A673 (cell line): Measurements from ENCODE around the gene APLP2. TPM values are rescaled to one million over a fixed set of nuclear protein-coding genes. Genes with fewer than 3 reads are reported as not detected.

Experiments used
- BruUV-seq: library from RNA; stranded (reverse); fragments of 400-500 nt; replicated peaks from 2 replicates; lab custom pipeline; 2021; lab: Mats Ljungman, UMichigan
- CTCF ChIA-PET: fragments of 300-600 bp; sonication (Branson Sonifier 250); formaldehyde crosslinking; loops from one replicate; lab custom pipeline; 2022; ENCODE audit warnings: antibody characterized with exemption; lab: Charles Lee
- POLR2A ChIA-PET: fragments of 300-600 bp; sonication (Branson Sonifier 250); formaldehyde crosslinking; loops from one replicate; lab custom pipeline; 2022; ENCODE audit warnings: antibody characterized with exemption; ENCODE audit not compliant: low non-redundant PET; lab: Charles Lee
- DNase-seq: peaks from one replicate; pipeline ENCODE4 v3.0.0-alpha.2; 2015; ENCODE audit warnings: low spot score
- H3K27ac ChIP-seq: fragments of 200-600 bp; sonication (generic); 2 replicates; pipeline ENCODE4 v1.5.1; 2016; ENCODE audit warnings: mixed run types, low read depth, mild to moderate bottlenecking, mixed read lengths, antibody characterized with exemption, low read length; ENCODE audit not compliant: poor library complexity, severe bottlenecking
- H3K27me3 ChIP-seq: fragments of 200-600 bp; sonication (generic); replicated peaks from 2 replicates; pipeline ENCODE4 v1.6.1; 2017; ENCODE audit warnings: mixed run types, low read depth, mild to moderate bottlenecking, mixed read lengths, antibody characterized with exemption, low read length; ENCODE audit not compliant: insufficient read depth, poor library complexity
- H3K36me3 ChIP-seq: fragments of 200-600 bp; sonication (generic); 2 replicates; pipeline ENCODE4 v1.6.1; 2016; ENCODE audit warnings: mixed run types, mild to moderate bottlenecking, mixed read lengths, antibody characterized with exemption, low read length; ENCODE audit not compliant: insufficient read depth, poor library complexity, severe bottlenecking
- H3K4me1 ChIP-seq: fragments of 200-600 bp; sonication (generic); 2 replicates; pipeline ENCODE4 v1.6.1; 2017; ENCODE audit warnings: mixed run types, mild to moderate bottlenecking, mixed read lengths, antibody characterized with exemption, low read length; ENCODE audit not compliant: insufficient read depth, poor library complexity, severe bottlenecking
- H3K4me3 ChIP-seq: fragments of 200-600 bp; sonication (generic); 2 replicates; pipeline ENCODE4 v1.5.1; 2016; ENCODE audit warnings: low read depth, mixed run types, mild to moderate bottlenecking, mixed read lengths, low read length; ENCODE audit not compliant: poor library complexity, severe bottlenecking
- H3K9me3 ChIP-seq: fragments of 200-600 bp; sonication (generic); 2 replicates; pipeline ENCODE4 v1.6.1; 2016; ENCODE audit warnings: mixed run types, low read depth, mild to moderate bottlenecking, mixed read lengths, antibody characterized with exemption, low read length; ENCODE audit not compliant: poor library complexity, severe bottlenecking
- CTCF ChIP-seq: fragments of 300-800, 200-600 bp; sonication (generic); conservative IDR thresholded peaks from 2 replicates; pipeline ENCODE4 v1.5.1; 2017; ENCODE audit warnings: low read depth, mild to moderate bottlenecking, antibody characterized with exemption, low read length, moderate library complexity, mixed read lengths
- EZH2 ChIP-seq: fragments of 200-600 bp; sonication (generic); IDR thresholded peaks from 2 replicates; pipeline ENCODE4 v1.6.1; 2017; ENCODE audit warnings: borderline replicate concordance, low read depth, mild to moderate bottlenecking, mixed read lengths, antibody characterized with exemption, low read length; ENCODE audit not compliant: poor library complexity, severe bottlenecking
- intact Hi-C: fragments of 100-400 bp; cut with micrococcal nuclease; formaldehyde crosslinking; loops from one replicate; pipeline ENCODE4 v1.10.0; 2022; ENCODE audit not compliant: unreplicated experiment
- total RNA-seq: library from RNA; stranded (reverse); gene quantifications from 2 replicates; pipeline ENCODE4 v1.2.3, GENCODE V29; 2021

APLP2 gene
- total RNA-seq, 1 experiment from 2014 or later: 175 TPM

- H3K27ac ChIP-seq: no peak overlapping the region
- peaks cover 38% of the 10 kb centered on the region for H3K27me3 ChIP-seq
- no TSS peak for BruUV-seq
- no peaks in the 10 kb centered on the region for H3K36me3 ChIP-seq
- H3K9me3 ChIP-seq: no peaks in the 10 kb centered on the region
- ChIA-PET POLR2A (no interaction called here), CTCF (no interaction called here)
- no peak for TF ChIP-seq CTCF
- no peak for TF ChIP-seq EZH2
- intact Hi-C loops: loop anchor here (10.0 kb wide), 1 partner anchor 362 kb away; no protein-coding TSS in a partner anchor
- no peak overlapping the region for H3K4me3 ChIP-seq
- DNase-seq: no peak
- H3K4me1 ChIP-seq: peaks cover 9% of the 10 kb centered on the region
Observed at GRCh38 chr11:130156108-130157022, 86.7 kb downstream of the APLP2 start.

- no peak overlapping the region for H3K27ac ChIP-seq
- DNase-seq: no peak
- intact Hi-C loops: loop anchor here (10.0 kb wide), 1 partner anchor 362 kb away; no protein-coding TSS in a partner anchor
- TF ChIP-seq EZH2: no peak
- TF ChIP-seq CTCF: no peak
- H3K4me1 ChIP-seq: peaks cover 9% of the 10 kb centered on the region
- no peaks in the 10 kb centered on the region for H3K36me3 ChIP-seq
- H3K9me3 ChIP-seq: no peaks in the 10 kb centered on the region
- CTCF ChIA-PET: no interaction called here
- H3K27me3 ChIP-seq: peaks cover 46% of the 10 kb centered on the region
- no peak overlapping the region for H3K4me3 ChIP-seq
- POLR2A ChIA-PET: no interaction called here
- BruUV-seq: no TSS peak
Observed at GRCh38 chr11:130157101-130157500, 87.4 kb downstream of the APLP2 start.

- peaks cover 9% of the 10 kb centered on the region for H3K4me1 ChIP-seq
- no peak for DNase-seq
- no peak for TF ChIP-seq CTCF
- no peak for TF ChIP-seq EZH2
- no peaks in the 10 kb centered on the region for H3K9me3 ChIP-seq
- intact Hi-C loops: loop anchor here (10.0 kb wide), 1 partner anchor 363 kb away; no protein-coding TSS in a partner anchor
- H3K4me3 ChIP-seq: no peak overlapping the region
- peaks cover 53% of the 10 kb centered on the region for H3K27me3 ChIP-seq
- CTCF ChIA-PET: no interaction called here
- no peak overlapping the region for H3K27ac ChIP-seq
- H3K36me3 ChIP-seq: no peaks in the 10 kb centered on the region
- POLR2A ChIA-PET: no interaction called here
- BruUV-seq: no TSS peak
Observed at GRCh38 chr11:130157840-130158239, 88.1 kb downstream of the APLP2 start.
